Embryonic facial prominence (tissue), 1 donor: Measurements from ENCODE around the gene TOM1L1.

ENCODE experiments used
- DNase-seq: peaks from one replicate; pipeline ENCODE4 v3.0.0-alpha.2; 2016; ENCODE audit errors: extremely low spot score

TOM1L1 gene

GRCh38 chr17:54947396-54947795, 46.7 kb downstream of the TOM1L1 start:
- no peak for DNase-seq

- DNase-seq = no peak
These were observed 47.7 kb downstream of the TOM1L1 start for GRCh38 chr17:54948380-54948779.

- no peak for DNase-seq
These were observed 49.5 kb downstream of the TOM1L1 start for GRCh38 chr17:54950116-54950515.

- no peak for DNase-seq
These were observed 50.6 kb downstream of the TOM1L1 start for GRCh38 chr17:54951286-54951685.

GRCh38 chr17:54956791-54957190, 56.1 kb downstream of the TOM1L1 start:
- DNase-seq = no peak

- no peak for DNase-seq
These were observed 67.1 kb downstream of the TOM1L1 start for GRCh38 chr17:54967621-54968261.

GRCh38 chr17:54968262-54968987, 67.8 kb downstream of the TOM1L1 start, which contains the start of the genes COX11 and STXBP4:
TSS of gene COX11 (minus strand) at chr17:54968654. CDS start at chr17:54968646, 8 bp downstream.
TSS of gene STXBP4 (plus strand) at chr17:54968765. CDS start at chr17:54986220, 17,455 bp downstream.
- DNase-seq = peak; percentile 94

GRCh38 chr17:54968988-54969332, 68.3 kb downstream of the TOM1L1 start:
- DNase-seq = no peak

- no peak for DNase-seq
These were observed 69.3 kb downstream of the TOM1L1 start for GRCh38 chr17:54969658-54970572.

GRCh38 chr17:54971147-54971546, 70.5 kb downstream of the TOM1L1 start:
- DNase-seq = no peak

- no peak for DNase-seq
These were observed 71.2 kb downstream of the TOM1L1 start for GRCh38 chr17:54971901-54972300.

GRCh38 chr17:54972406-54973138, 71.9 kb downstream of the TOM1L1 start:
- DNase-seq = no peak

GRCh38 chr17:54974759-54975158, 74.1 kb downstream of the TOM1L1 start:
- DNase-seq = no peak

- no peak for DNase-seq
These were observed 75.7 kb downstream of the TOM1L1 start for GRCh38 chr17:54976316-54976715.

- no peak for DNase-seq
These were observed 77.1 kb downstream of the TOM1L1 start for GRCh38 chr17:54977744-54978143.

- DNase-seq = no peak
These were observed 79.0 kb downstream of the TOM1L1 start for GRCh38 chr17:54979657-54980056.

- no peak for DNase-seq
These were observed 79.7 kb downstream of the TOM1L1 start for GRCh38 chr17:54980375-54980774.

GRCh38 chr17:54982399-54982798, 81.7 kb downstream of the TOM1L1 start:
- no peak for DNase-seq

GRCh38 chr17:54983260-54983659, 82.6 kb downstream of the TOM1L1 start:
- no peak for DNase-seq

GRCh38 chr17:54985476-54985875, 84.8 kb downstream of the TOM1L1 start:
- DNase-seq = no peak

- DNase-seq = no peak
These were observed 89.5 kb downstream of the TOM1L1 start for GRCh38 chr17:54990118-54990517.

GRCh38 chr17:54991567-54991966, 90.9 kb downstream of the TOM1L1 start:
- no peak for DNase-seq
